DMS53 treated with DMSO at 0.1 percent for 48 hours (cell line): ENCODE data around the gene KANSL3.
"Not testable (repeated sequence)": the region's sequence is repeated elsewhere in the genome, so short reads cannot be mapped to it uniquely, and the experiment has no call there.

ENCODE experiments used
- DNase-seq: peaks from one replicate; lab custom pipeline; 2025; ENCODE audit not compliant: unreplicated experiment; lab: John Stamatoyannopoulos, UW

The KANSL3 gene

DNA sequence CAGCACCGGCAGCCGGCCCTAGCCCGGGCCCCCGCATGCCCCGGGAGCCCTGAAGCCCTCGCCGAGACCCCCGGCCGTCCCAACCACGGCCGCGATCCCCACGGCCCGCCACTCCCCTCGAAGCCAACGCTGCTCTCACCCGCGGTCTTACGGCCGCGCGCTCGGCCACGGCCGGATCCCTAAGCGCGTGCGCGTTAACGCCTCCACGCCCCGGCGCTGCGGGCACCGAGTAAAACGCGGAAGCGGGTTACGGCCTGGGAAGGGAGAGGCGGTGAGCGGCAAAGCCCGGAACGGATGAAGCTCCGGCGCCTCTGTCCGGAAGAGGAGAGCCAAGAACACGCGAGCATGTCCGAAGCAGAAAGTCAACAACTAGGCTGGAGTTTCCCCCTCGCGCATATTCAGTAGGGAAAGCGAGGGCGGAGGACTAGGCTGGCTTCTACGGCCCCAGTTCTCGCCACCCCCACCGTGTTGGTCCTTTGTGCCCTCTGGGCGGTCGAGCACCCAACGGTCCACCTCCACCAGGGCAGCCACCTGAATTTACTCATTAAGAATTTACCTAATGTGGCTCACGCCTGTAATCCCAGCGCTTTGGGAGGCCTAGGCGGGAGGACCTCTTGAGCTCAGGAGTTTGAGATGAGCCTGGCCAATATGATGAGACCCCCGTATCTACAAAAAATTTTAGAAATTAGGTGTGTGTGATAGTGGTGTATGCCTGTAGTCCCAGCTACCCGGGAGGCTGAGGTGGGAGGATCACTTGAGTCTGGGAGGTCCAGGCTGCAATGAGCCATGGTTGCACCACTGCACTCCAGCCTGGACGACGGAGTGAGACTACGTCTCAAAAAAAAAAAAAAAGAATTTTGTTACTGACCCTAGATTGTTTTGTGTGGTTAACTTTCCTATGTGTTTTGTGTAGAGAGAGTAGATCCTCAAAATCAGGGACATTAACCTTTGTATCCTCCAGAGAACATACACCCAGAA is at the start of gene KANSL3:
Gene KANSL3, minus strand, starts transcription at position 169 of the 978 bp plus-strand sequence. CDS start 1,177 bp downstream, outside the sequence.
- DNase-seq = peak; percentile 94

DNA sequence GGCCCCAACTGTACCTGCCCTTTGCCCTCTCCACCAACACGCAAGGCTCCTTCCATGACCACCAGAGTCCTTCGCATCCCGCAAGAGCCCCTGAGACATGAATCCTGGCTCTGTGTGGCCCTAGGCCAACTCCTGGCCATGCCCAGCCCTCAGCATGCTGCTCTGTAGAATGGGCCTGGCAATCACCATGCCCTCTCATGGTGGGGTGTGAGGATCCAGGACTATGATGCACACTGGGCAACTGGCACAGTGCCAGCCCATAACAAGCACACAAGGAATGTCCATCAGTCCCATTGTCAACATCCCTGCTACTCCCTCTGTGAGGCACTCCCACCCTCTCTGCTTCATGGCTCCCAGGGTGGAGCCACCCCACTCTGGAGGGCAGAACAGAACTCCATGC is 49.2 kb upstream of the KANSL3 start:
- no peak for DNase-seq

DNA sequence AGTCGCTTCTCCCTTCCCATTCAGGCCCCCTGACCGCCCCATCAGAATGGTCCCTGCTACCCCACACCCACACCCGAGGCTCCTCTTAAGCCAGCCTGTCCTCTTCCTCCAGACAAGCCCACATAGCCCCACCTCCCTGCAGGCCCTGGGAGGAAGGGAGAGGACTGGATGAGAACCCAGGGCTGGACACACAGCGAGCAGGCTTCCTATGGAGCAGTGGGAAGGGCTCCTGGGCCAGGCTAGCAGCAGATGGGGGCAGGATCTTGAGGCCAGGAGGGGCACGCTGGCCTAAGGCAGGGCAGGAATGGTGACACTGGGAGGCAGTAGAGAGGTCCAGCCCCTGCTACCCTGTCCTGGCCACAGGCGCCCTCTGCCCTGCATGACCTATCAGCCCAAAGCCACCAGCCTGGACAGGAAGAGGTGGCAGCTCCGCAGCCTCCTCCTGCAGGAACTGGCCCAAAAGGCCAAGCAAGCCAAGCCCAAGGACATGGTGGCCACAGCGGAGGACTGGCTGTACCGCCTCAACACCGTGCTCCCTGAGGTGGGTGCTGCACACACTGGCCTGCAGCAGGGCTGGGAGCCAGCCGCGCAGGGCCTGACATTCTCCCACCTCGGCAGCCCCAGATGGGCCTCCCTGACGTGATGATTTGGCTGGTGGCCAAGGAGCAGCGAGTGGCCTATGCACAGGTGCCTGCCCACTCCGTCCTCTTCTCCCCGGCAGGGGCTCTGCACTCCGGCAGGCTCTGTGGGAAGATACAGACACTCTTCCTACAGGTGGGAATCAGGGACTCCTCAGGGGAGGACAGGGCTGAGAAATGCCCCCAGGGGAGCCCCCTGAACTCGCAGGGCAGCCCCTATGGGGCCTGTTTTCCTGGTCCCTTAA is 47.7 kb upstream of the KANSL3 start:
- DNase-seq = peak; percentile 36

DNA sequence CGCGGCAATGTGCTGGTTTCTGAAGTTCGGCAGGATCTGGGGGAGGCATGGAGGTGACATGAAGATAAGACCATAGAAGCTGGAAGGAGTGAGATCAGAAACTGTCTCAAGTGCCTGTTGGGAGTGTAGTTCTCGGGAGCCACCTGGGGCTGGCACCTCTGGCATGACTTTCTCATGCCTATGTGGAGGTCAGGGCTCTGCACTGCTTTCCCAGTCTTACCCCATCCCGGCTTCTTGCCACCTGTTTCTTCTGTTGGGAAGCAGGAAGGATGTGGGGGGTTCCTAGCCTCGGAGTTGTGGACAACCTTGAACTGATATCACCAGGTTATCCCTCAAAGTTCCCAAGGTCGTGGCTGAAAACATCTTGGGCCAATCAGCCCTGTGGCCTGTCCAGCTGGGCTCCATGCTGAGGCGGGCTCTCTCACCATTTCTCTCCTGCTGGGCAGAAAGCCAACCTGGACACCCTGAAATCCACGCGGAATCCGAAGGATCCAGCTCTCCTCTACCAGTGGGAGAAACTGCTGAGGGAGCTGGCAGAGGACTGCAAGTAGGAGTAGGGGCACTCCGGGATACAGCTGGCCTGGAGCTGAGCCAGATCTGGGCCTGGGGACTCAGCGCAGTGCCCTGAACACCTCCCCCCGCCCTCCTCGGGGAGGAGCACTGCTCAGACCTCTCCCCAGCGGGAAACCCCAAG is 46.9 kb upstream of the KANSL3 start:
- no peak for DNase-seq

DNA sequence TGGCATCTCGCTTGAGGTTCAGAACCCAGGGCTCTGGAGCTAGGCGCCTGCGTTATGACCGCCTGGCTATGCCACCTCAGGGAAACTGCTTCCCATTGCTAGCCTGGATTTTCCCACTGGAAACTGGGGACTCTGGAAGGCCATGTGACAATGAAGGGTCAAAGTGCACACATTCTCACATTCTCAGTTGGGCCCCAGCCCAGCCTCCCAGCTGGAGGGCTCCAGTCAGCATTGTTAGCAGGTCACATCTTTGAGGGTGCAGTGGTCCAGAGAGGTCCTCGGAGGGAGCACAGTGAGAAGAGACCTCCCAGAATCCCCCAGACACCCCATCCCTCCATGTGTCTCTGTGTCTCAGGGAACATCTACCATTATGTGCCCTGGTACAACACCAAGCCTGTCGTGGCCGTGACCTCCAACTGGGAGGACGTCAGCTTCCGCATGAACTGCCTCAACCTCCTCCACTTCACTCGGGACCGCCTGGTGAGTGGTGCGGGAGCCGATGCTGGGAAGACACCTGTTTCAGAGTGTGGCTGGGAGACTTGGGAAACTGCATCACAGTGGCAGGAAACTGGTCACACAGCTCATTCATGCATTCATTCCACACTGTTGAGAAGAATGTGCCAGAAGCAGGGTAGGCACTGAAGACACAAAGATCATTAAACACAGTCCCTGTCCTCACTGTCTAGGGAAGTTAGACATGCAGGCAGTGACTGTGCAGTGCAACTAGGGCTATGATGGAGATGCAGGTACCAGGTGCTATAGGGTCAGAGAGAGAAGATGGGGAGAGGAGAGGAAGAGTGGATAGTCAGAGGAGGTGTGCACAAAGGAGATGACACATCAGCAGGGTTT is 46.1 kb upstream of the KANSL3 start:
- no peak for DNase-seq

DNA sequence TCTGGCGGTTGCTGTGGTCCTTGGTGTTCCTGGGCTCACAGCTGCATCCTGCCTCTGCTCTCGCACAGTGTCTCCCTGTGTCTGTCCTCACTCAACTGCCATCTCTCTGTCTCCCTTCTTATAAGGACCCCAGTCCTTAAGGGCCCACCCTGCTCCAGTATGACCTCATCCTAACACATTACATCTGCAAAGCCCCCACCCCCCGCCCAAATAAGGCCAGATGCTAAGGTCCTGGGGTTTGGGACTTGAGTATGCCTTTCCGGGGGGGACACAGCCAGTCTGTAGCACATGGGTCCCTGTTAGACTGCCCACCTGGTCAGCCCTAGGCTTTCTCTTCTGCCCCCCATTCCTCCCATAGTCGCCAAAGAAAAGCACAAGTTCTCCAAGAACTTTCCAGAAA is 45.2 kb upstream of the KANSL3 start:
- no peak for DNase-seq

DNA sequence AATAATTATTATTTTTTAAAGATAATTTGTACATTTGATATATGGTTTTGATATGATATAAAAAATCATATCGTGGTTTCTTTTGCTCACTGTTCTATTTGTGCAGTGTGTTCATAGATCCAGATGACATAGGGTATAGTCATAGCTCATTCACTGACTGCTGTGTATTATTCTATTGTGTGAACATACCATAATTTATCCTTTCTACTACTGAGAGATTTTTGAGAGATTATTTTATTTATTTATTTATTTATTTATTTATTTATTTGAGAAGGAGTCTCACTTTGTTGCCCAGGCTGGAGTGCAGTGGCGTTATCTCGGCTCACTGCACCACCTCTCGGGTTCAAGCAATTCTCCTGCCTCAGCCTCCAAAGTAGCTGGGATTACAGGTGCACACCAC is 43.4 kb upstream of the KANSL3 start:
- no peak for DNase-seq

DNA sequence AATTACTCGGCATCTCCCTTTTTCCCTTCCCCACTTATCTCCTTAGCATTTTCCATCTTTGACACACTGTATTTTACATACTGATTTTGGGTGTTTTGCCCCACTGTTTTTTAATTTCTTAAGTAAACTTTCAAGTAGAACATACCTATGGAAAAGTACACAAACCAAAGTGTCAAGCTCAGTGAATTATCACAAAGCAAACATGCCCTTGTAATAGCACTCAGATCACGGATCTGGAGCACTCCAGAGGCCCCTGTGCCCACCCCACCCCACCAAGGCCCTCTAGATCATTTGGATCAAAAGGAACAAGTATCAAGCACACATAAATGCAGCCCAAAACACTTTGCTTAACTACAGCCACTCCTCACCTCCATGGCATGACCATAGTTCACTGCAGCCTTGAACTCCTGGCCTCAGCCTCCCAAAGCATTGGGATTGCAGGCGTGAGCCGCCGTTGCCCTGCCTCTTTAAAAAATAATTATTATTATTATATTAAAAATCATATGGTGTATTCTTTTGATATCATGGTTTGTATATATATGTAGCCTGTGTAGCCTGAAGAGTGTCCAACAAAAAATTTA is 42.5 kb upstream of the KANSL3 start:
- DNase-seq = no peak

DNA sequence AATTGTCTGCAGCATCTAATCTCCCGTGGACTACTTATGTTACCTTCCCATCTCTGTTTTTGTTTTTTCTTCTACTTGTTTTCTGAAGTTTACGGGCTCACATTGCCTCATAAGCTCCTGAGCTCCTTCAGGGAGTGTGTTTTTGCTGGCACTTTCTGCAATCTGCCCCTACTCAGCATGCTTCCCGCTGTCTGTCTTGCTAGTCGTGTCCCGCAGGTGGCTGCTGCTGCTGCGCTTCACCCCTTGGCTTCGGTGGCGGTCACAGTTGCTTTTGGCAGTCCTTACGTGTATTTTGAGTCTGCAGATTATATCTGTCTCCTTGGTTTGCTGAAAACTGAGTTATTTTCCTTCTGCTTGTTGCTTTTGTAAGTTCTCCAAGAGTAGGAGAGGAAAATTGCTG is 41.7 kb upstream of the KANSL3 start:
- DNase-seq = no peak

DNA sequence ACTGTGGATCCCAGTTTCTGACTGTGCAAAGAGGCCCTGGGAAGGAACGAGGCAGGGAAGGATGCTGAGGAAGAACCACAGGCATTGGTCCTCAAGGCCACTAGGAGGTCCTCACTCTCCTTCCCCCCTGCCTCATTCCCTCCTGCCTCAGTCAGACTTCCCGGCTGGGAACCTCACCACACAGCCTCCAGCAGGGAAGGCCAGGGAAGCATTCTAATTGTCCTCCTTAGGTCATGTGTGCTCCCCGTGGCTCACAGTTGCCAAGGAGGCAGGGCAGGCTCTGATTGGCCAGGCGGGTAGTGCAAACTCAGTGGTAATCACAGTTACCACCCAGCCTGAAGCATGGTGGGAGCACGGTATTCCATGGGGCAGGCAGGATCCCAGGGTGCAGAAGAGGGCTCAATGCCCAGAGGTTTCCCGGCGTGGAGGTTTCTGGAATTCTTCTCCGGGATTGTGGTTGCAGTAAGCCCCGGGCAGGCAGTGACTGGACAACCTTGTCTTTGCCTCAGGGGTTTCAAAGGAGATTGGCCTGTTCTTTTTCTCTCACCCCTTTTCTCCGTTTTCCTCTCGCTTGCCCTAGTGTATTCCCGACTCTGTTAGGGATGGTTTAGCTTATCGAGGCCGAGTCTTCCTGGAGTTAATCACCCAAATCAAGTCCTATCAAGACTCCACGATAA is 31.6 kb upstream of the KANSL3 start:
- no peak for DNase-seq

DNA sequence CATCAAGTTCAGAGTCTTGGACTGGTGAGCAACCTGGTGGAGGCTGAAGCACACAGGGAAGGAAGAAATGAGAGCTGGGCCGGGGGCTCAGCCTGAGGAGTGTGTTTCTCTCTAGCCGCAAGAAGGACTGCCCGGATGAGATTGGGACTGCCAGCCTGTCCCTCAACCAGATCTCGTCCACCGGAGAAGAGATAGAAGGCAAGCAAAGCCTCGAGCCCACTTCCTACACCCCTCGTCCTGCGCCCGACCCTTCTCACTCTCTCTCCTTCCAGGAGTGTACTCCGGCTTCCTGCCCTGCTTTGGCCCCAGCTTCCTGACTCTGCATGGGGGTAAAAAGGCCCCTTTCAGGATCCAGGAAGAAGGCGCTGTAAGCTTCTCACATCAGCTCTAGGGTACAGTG is 30.7 kb upstream of the KANSL3 start:
- DNase-seq = no peak

DNA sequence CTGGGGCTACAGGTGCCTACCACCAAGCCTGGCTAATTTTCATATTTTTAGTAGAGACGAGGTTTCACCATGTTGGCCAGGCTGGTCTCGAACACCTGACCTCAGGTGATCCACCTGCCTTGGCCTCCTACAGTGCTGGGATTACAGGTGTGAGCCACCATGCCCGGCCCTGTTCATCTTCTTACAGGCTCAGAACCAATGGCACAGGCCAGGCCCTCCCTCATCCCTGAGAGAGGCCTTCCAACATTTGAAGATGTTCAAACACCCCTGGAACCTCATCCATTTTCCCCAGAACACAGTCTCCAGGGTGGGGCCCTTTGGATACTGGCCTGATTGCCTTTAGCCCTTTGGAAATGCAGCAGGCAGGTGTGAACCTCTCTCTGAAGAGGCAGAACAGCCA is 27.6 kb upstream of the KANSL3 start:
- not testable (repeated sequence) for DNase-seq

DNA sequence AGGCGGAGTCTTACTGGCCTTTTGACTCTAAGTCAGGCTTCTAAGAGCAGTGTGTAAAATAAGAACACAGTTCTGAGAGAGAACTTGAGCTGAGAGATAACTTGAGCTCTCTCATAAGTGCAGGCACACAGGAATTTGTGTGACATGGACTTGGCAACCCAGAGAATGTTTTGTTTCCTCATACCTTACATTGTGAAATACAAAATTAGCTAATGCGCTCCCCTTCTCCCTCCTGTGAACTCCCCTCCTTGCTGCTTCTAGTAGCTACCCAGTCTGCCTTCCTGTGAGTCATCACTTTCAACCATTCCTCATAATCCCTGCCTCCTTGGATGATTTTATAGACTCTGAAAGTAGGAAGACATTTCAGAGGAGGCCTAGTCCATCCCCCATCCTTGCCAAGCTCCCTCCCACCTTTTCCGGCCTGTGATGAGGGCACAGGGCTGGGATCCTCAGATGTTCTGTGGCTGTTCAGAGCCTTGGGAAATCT is 27.0 kb upstream of the KANSL3 start:
- DNase-seq = no peak

DNA sequence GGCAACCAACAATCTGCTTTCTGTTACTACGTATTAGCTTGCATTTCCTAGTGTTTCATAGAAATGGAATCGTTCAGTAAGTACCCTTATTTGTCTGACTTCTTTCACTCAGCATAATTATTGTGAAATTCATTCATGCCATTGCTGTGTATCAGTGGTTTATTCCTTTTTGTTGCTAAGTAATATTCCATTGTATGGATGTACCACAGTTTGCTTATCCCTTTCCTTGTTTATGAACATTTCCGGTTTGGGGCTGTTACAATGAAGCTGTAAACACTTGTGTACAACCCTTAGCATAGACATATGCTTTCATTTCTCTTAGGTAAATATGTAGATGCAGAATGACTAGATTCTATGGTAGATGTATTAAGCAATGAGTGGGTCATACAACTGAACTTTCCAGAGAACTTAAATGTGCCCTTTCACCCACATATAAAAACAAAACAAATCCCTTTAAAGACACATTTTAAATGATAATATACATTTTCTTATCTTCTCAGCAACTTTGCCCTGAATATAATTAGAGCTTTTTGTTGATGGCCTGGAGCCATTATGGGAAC is 26.3 kb upstream of the KANSL3 start:
- no peak for DNase-seq

DNA sequence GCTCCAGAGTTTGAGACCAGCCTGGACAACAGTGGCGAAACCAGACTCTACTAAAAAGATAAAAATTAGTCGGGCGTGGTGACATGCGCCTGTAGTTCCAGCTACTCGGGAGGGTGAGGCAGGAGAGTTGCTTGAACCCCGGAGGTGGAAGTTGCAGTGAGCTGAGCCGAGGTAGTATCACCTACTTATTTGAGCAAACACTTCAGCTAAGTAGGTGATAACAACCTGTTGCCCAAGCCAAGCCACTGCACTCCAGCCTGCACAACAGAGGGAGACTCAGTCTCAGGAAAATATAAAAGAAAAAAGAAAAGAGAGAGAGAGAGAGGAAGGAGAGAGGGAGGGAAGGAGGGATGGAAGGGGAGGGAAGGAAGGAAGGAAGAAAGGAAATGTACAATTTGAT is 25.7 kb upstream of the KANSL3 start:
- no peak for DNase-seq

DNA sequence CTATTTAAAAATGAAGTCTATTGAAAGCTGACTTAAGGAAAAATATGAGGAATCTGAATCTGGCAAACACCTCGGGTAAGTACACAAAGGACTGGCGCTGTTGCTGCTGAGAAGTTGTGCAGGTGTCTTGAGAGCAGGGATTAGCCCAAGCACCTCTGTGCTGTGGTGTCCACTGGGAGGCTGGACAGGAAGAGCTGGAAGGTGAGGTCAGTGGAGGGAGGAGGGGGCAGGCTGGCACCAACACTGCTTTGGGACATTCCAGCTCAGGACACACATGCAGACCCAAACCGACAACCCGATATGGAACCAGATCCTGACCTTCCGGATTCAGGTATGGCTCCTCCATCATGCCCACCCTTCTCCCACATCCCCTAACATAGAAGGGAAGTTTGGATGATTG is 25.1 kb upstream of the KANSL3 start:
- DNase-seq = no peak

DNA sequence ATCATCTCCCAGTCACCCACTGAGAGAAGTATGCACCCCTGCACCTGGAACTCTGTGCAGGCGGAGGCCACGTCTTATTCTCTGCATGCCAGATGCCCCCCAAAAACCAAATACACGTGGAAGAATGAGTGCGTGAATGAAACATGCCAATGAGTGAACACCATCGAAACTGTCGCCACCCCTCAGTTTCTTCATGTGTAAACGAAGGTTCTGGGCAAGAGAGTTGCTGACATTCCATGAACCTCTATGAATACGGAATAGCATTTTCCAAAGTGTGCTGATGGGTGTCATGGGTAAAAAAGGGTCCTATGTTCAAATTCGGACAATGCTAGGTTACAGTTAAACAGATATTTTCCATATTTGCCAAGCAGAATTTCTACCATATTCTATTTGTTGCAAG is 24.2 kb upstream of the KANSL3 start:
- no peak for DNase-seq

DNA sequence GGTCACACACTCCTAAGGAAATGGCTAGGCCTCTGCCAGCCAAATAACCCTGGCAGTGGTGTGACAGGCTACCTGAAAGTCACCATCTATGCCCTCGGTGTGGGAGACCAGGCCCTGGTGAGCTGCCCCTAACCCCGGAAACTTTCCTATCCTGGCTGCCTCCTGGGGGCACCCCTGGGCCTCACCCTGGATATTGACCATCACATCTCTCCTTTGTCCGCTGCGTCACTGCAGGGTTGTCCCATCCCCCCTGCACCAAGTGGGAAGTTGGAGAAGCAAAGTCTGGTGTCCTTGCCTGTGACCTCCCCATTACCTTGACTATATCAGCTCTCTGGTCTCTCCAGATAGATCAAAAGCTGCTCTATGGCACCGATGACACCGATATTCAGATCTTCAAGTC is 23.2 kb upstream of the KANSL3 start:
- no peak for DNase-seq

DNA sequence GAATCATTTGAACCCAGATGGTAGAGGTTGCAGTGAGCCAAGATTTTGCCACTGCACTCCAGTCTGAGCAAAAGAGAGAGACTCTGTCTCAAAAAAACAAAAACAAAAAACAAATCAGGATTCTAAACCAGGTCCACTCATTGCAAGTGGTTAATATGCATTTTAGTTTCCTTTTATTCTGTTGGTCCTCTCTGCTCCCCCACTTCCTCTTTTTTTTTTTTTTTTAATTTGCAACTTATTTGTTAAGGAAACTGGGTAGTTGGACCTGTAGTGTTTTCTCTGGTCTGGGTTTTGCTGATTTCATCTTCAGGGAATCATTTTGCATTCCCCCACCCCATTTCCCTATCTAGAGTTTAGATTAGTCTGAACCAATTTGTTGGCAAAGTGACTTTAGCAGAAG is 18.4 kb upstream of the KANSL3 start:
- no peak for DNase-seq
